Measurements from ENCODE around the gene TFAP2E.
A peak's percentile ranks its signal among the peaks of the same experiment; 100 is the strongest.

The TFAP2E gene

GRCh38 chr1:35563166-35563565, 9.9 kb upstream of the TFAP2E start:
- H3K4me1 ChIP-seq (ENCODE audit: low read length) = peaks cover 4% of the 10 kb centered on the region; the same call in 1 of the 2 replicates
- no peak for TF ChIP-seq CTCF (IDR thresholded peaks at IDR 0.05; ENCODE audit: low read depth, low read length)
- TF ChIP-seq EZH2phosphoT487 (IDR thresholded peaks at IDR 0.05; ENCODE audit: low read depth) = no peak
- no peak overlapping the region for H3K4me2 ChIP-seq (ENCODE audit: low read length)
- no peak overlapping the region for H3K4me3 ChIP-seq (ENCODE audit: low read length)
- H3K27ac ChIP-seq (ENCODE audit: low read length) = no peak overlapping the region
- H3K9me3 ChIP-seq (ENCODE audit: insufficient read depth, low read length) = no peaks in the 10 kb centered on the region
- H3K9ac ChIP-seq (ENCODE audit: low read length) = no peak overlapping the region
- no peak overlapping the region for H2AFZ ChIP-seq (ENCODE audit: low read depth, low read length)
- H3K27me3 ChIP-seq (ENCODE audit: low read depth, low read length) = no peaks in the 10 kb centered on the region
- H4K20me1 ChIP-seq (ENCODE audit: insufficient read depth, low read length) = no peaks in the 10 kb centered on the region
- no peaks in the 10 kb centered on the region for H3K36me3 ChIP-seq (replicated peaks; ENCODE audit: low read depth, low read length)
- H3K79me2 ChIP-seq (ENCODE audit: low read length) = peaks cover 6% of the 10 kb centered on the region

GRCh38 chr1:35564037-35564883, 8.9 kb upstream of the TFAP2E start:
- Histone ChIP-seq H3K9me3 (ENCODE audit: insufficient read depth, low read length) (no peaks in the 10 kb centered on the region), H3K4me2 (ENCODE audit: low read length) (no peak overlapping the region), H3K36me3 (replicated peaks; ENCODE audit: low read depth, low read length) (no peaks in the 10 kb centered on the region), H3K9ac (ENCODE audit: low read length) (no peak overlapping the region), H3K4me3 (ENCODE audit: low read length) (no peak overlapping the region), H3K4me1 (ENCODE audit: low read length) (peaks cover 5% of the 10 kb centered on the region), H3K27ac (ENCODE audit: low read length) (no peak overlapping the region), H3K79me2 (ENCODE audit: low read length) (no peaks in the 10 kb centered on the region), H4K20me1 (ENCODE audit: insufficient read depth, low read length) (no peaks in the 10 kb centered on the region), H3K27me3 (ENCODE audit: low read depth, low read length) (no peaks in the 10 kb centered on the region), H2AFZ (ENCODE audit: low read depth, low read length) (no peak overlapping the region)
- TF ChIP-seq CTCF (IDR thresholded peaks at IDR 0.05; ENCODE audit: low read depth, low read length) (peak; percentile 65), EZH2phosphoT487 (IDR thresholded peaks at IDR 0.05; ENCODE audit: low read depth) (no peak)

GRCh38 chr1:35564884-35565741, 8.0 kb upstream of the TFAP2E start:
- H3K36me3 ChIP-seq (replicated peaks; ENCODE audit: low read depth, low read length) = no peaks in the 10 kb centered on the region
- H3K4me1 ChIP-seq (ENCODE audit: low read length) = peaks cover 5% of the 10 kb centered on the region
- H3K4me3 ChIP-seq (ENCODE audit: low read length) = no peak overlapping the region
- no peaks in the 10 kb centered on the region for H3K79me2 ChIP-seq (ENCODE audit: low read length)
- no peak for TF ChIP-seq EZH2phosphoT487 (IDR thresholded peaks at IDR 0.05; ENCODE audit: low read depth)
- no peak for TF ChIP-seq CTCF (IDR thresholded peaks at IDR 0.05; ENCODE audit: low read depth, low read length)
- no peak overlapping the region for H3K27ac ChIP-seq (ENCODE audit: low read length)
- H4K20me1 ChIP-seq (ENCODE audit: insufficient read depth, low read length) = no peaks in the 10 kb centered on the region
- no peaks in the 10 kb centered on the region for H3K27me3 ChIP-seq (ENCODE audit: low read depth, low read length)
- H3K4me2 ChIP-seq (ENCODE audit: low read length) = no peak overlapping the region
- H3K9ac ChIP-seq (ENCODE audit: low read length) = no peak overlapping the region
- no peaks in the 10 kb centered on the region for H3K9me3 ChIP-seq (ENCODE audit: insufficient read depth, low read length)
- no peak overlapping the region for H2AFZ ChIP-seq (ENCODE audit: low read depth, low read length)

- no peak overlapping the region for H2AFZ ChIP-seq (ENCODE audit: low read depth, low read length)
- no peaks in the 10 kb centered on the region for H4K20me1 ChIP-seq (ENCODE audit: insufficient read depth, low read length)
- H3K9ac ChIP-seq (ENCODE audit: low read length) = no peak overlapping the region
- H3K9me3 ChIP-seq (ENCODE audit: insufficient read depth, low read length) = no peaks in the 10 kb centered on the region
- no peaks in the 10 kb centered on the region for H3K27me3 ChIP-seq (ENCODE audit: low read depth, low read length)
- no peak overlapping the region for H3K4me3 ChIP-seq (ENCODE audit: low read length)
- no peaks in the 10 kb centered on the region for H3K36me3 ChIP-seq (replicated peaks; ENCODE audit: low read depth, low read length)
- TF ChIP-seq CTCF (IDR thresholded peaks at IDR 0.05; ENCODE audit: low read depth, low read length) (no peak), EZH2phosphoT487 (IDR thresholded peaks at IDR 0.05; ENCODE audit: low read depth) (no peak)
- no peak overlapping the region for H3K27ac ChIP-seq (ENCODE audit: low read length)
- peaks cover 5% of the 10 kb centered on the region for H3K4me1 ChIP-seq (ENCODE audit: low read length)
- no peak overlapping the region for H3K4me2 ChIP-seq (ENCODE audit: low read length)
- H3K79me2 ChIP-seq (ENCODE audit: low read length) = no peaks in the 10 kb centered on the region
Observed at GRCh38 chr1:35565742-35566133, 7.4 kb upstream of the TFAP2E start.
